ENCODE data around the gene SEPTIN6. TPM values are rescaled to one million over a fixed set of nuclear protein-coding genes. Genes with fewer than 3 reads are reported as not detected.

Gene SEPTIN6
- polyA plus RNA-seq, 1 experiment = 34.4 TPM

GRCh38 chrX:119734897-119735339 lies 42.0 kb upstream of the SEPTIN6 start:
- ChIA-PET POLR2A (interaction anchor here (0.7 kb wide), 1 partner anchor 24 kb away, joined by 11 read pairs; no protein-coding TSS in a partner anchor), CTCF (no interaction called here)
- Histone ChIP-seq H3K9me3 (ENCODE audit: control insufficient read depth, insufficient read depth, low read length) (no peaks in the 10 kb centered on the region), H3K27ac (ENCODE audit: low read depth, low read length) (no peak overlapping the region), H3K4me3 (ENCODE audit: low read depth, low read length) (no peak overlapping the region), H3K27me3 (ENCODE audit: control insufficient read depth, insufficient read depth, low read length) (peaks cover 3% of the 10 kb centered on the region)
- TF ChIP-seq CTCF (IDR thresholded peaks at IDR 0.05; ENCODE audit: low read depth, low read length) = no peak
- no peak for DNase-seq (ENCODE audit: low read depth, low spot score)

GRCh38 chrX:119729408-119730201 lies 36.6 kb upstream of the SEPTIN6 start:
- ChIA-PET CTCF (interaction anchor here (0.6 to 3.2 kb wide), 28 partner anchors 10 to 214 kb away, joined by 3 to 25 read pairs (median 4); partner anchors contain the start of genes SEPTIN6 and SOWAHD), POLR2A (interaction anchor here (0.7 to 1.0 kb wide), 2 partner anchors 29 to 37 kb away, joined by 3 to 4 read pairs; partner anchors contain the start of gene SEPTIN6)
- Histone ChIP-seq H3K4me3 (ENCODE audit: low read depth, low read length) (no peak overlapping the region), H3K27me3 (ENCODE audit: control insufficient read depth, insufficient read depth, low read length) (no peaks in the 10 kb centered on the region), H3K9me3 (ENCODE audit: control insufficient read depth, insufficient read depth, low read length) (no peaks in the 10 kb centered on the region), H3K27ac (ENCODE audit: low read depth, low read length) (no peak overlapping the region)
- DNase-seq (ENCODE audit: low read depth, low spot score) = peak; percentile 24
- peak; percentile 64 for TF ChIP-seq CTCF (IDR thresholded peaks at IDR 0.05; ENCODE audit: low read depth, low read length)

GRCh38 chrX:119728487-119728886 lies 35.5 kb upstream of the SEPTIN6 start:
- DNase-seq (ENCODE audit: low read depth, low spot score) = no peak
- CTCF ChIA-PET = interaction anchor here (1.2 to 3.2 kb wide), 10 partner anchors 29 to 212 kb away, joined by 3 to 25 read pairs (median 7); partner anchors contain the start of genes SEPTIN6 and SOWAHD
- H3K27ac ChIP-seq (ENCODE audit: low read depth, low read length) = no peak overlapping the region
- no peak overlapping the region for H3K4me3 ChIP-seq (ENCODE audit: low read depth, low read length)
- H3K9me3 ChIP-seq (ENCODE audit: control insufficient read depth, insufficient read depth, low read length) = no peaks in the 10 kb centered on the region
- POLR2A ChIA-PET = no interaction called here
- TF ChIP-seq CTCF (IDR thresholded peaks at IDR 0.05; ENCODE audit: low read depth, low read length) = peak; percentile 27; the same call in 1 of the 2 replicates
- no peaks in the 10 kb centered on the region for H3K27me3 ChIP-seq (ENCODE audit: control insufficient read depth, insufficient read depth, low read length)

- ChIA-PET CTCF (interaction anchor here (0.6 to 1.3 kb wide), 5 partner anchors 28 to 210 kb away, joined by 3 to 10 read pairs (median 3); no protein-coding TSS in a partner anchor), POLR2A (interaction anchor here (0.7 kb wide), 1 partner anchor 144 kb away, joined by 3 read pairs; the partner anchor contains the start of gene RNF113A)
- no peaks in the 10 kb centered on the region for H3K9me3 ChIP-seq (ENCODE audit: control insufficient read depth, insufficient read depth, low read length)
- no peak for DNase-seq (ENCODE audit: low read depth, low spot score)
- H3K27me3 ChIP-seq (ENCODE audit: control insufficient read depth, insufficient read depth, low read length) = no peaks in the 10 kb centered on the region
- H3K27ac ChIP-seq (ENCODE audit: low read depth, low read length) = no peak overlapping the region
- H3K4me3 ChIP-seq (ENCODE audit: low read depth, low read length) = no peak overlapping the region
- TF ChIP-seq CTCF (IDR thresholded peaks at IDR 0.05; ENCODE audit: low read depth, low read length) = no peak
Measured at GRCh38 chrX:119726900-119727555, 34.1 kb upstream of the SEPTIN6 start.
